ENCODE results near the gene PRKCA. TPM values are rescaled to one million over a fixed set of nuclear protein-coding genes. Genes with fewer than 3 reads are reported as not detected.

PRKCA gene
- total and polyA plus RNA-seq, 2 experiments from 2014 or later, result 6.4 to 35.4 TPM

DNA sequence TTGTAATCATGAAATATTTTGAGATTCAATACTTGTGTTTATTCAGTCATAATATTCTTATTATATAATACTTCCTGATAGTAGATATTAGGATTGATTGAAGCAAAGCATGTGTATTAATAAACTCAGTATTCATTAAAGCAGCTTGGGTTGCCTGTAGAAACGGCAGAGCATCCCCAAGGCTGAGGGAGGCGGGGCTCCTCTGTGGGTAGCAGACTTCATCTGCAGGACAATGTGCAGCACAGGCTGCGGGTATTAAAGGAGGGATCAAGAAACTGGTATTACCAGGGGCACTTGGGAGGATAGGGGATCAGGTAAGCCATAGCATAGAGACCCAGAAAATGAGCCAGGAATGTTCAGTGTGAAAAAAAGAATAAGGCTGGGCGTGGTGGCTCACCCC is 213.6 kb downstream of the PRKCA start:
- H3K9me2 ChIP-seq (ENCODE audit: insufficient read depth), result no peaks in the 10 kb centered on the region
- Mint-ChIP-seq H3K9me3 (no peaks in the 10 kb centered on the region), H3K27me3 (ENCODE audit: insufficient read depth, low read depth, poor library complexity) (no peaks in the 10 kb centered on the region), H3K36me3 (ENCODE audit: low read depth) (no peaks in the 10 kb centered on the region), H3K4me3 (no peak overlapping the region), H3K4me1 (peaks cover 17% of the 10 kb centered on the region), H3K27ac (no peak overlapping the region)
- H3K36me3 ChIP-seq (ENCODE audit: insufficient read depth), result no peaks in the 10 kb centered on the region
- ATAC-seq (peak; percentile 81), DNase-seq (ENCODE audit: low spot score) (no peak)
- no peak overlapping the region for H3K4me2 ChIP-seq
- no peaks in the 10 kb centered on the region for H3K27me3 ChIP-seq (ENCODE audit: insufficient read depth)
- no peaks in the 10 kb centered on the region for H3K4me1 ChIP-seq (ENCODE audit: insufficient read depth)
- H2AFZ ChIP-seq, result no peak overlapping the region
- H3F3A ChIP-seq (replicated peaks; ENCODE audit: low read depth), result no peaks in the 10 kb centered on the region
- H3K79me2 ChIP-seq (replicated peaks; ENCODE audit: insufficient read depth), result no peaks in the 10 kb centered on the region
- no peak overlapping the region for H3K27ac ChIP-seq (ENCODE audit: low read depth)
- H4K20me1 ChIP-seq (replicated peaks; ENCODE audit: insufficient read depth), result no peaks in the 10 kb centered on the region
- TF ChIP-seq NANOG (IDR thresholded peaks at IDR 0.05; ENCODE audit: borderline replicate concordance) (no peak), EZH2 (IDR thresholded peaks at IDR 0.05; ENCODE audit: low read depth, unreplicated experiment) (no peak), JUNB (IDR thresholded peaks at IDR 0.05; ENCODE audit: unreplicated experiment) (no peak), CREB1 (CRISPR knock-in tag; IDR thresholded peaks at IDR 0.05; ENCODE audit: low read depth) (no peak), ZNF331 (CRISPR knock-in tag; IDR thresholded peaks at IDR 0.05; ENCODE audit: low read depth) (no peak), EZH2phosphoT487 (IDR thresholded peaks at IDR 0.05; ENCODE audit: unreplicated experiment) (no peak), POLR2AphosphoS5 (IDR thresholded peaks at IDR 0.05; ENCODE audit: low read depth) (no peak), STAT1 (IDR thresholded peaks at IDR 0.05; ENCODE audit: unreplicated experiment) (no peak)
- TF ChIP-seq, protein P1, sequence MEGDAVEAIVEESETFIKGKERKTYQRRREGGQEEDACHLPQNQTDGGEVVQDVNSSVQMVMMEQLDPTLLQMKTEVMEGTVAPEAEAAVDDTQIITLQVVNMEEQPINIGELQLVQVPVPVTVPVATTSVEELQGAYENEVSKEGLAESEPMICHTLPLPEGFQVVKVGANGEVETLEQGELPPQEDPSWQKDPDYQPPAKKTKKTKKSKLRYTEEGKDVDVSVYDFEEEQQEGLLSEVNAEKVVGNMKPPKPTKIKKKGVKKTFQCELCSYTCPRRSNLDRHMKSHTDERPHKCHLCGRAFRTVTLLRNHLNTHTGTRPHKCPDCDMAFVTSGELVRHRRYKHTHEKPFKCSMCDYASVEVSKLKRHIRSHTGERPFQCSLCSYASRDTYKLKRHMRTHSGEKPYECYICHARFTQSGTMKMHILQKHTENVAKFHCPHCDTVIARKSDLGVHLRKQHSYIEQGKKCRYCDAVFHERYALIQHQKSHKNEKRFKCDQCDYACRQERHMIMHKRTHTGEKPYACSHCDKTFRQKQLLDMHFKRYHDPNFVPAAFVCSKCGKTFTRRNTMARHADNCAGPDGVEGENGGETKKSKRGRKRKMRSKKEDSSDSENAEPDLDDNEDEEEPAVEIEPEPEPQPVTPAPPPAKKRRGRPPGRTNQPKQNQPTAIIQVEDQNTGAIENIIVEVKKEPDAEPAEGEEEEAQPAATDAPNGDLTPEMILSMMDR (conservative IDR thresholded peaks at IDR 0.05; ENCODE audit: low read depth in 2 of 2), result no peak
- TF ChIP-seq, protein P2, sequence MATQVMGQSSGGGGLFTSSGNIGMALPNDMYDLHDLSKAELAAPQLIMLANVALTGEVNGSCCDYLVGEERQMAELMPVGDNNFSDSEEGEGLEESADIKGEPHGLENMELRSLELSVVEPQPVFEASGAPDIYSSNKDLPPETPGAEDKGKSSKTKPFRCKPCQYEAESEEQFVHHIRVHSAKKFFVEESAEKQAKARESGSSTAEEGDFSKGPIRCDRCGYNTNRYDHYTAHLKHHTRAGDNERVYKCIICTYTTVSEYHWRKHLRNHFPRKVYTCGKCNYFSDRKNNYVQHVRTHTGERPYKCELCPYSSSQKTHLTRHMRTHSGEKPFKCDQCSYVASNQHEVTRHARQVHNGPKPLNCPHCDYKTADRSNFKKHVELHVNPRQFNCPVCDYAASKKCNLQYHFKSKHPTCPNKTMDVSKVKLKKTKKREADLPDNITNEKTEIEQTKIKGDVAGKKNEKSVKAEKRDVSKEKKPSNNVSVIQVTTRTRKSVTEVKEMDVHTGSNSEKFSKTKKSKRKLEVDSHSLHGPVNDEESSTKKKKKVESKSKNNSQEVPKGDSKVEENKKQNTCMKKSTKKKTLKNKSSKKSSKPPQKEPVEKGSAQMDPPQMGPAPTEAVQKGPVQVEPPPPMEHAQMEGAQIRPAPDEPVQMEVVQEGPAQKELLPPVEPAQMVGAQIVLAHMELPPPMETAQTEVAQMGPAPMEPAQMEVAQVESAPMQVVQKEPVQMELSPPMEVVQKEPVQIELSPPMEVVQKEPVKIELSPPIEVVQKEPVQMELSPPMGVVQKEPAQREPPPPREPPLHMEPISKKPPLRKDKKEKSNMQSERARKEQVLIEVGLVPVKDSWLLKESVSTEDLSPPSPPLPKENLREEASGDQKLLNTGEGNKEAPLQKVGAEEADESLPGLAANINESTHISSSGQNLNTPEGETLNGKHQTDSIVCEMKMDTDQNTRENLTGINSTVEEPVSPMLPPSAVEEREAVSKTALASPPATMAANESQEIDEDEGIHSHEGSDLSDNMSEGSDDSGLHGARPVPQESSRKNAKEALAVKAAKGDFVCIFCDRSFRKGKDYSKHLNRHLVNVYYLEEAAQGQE (IDR thresholded peaks at IDR 0.05; ENCODE audit: unreplicated experiment), result no peak
- TF ChIP-seq, protein P3, sequence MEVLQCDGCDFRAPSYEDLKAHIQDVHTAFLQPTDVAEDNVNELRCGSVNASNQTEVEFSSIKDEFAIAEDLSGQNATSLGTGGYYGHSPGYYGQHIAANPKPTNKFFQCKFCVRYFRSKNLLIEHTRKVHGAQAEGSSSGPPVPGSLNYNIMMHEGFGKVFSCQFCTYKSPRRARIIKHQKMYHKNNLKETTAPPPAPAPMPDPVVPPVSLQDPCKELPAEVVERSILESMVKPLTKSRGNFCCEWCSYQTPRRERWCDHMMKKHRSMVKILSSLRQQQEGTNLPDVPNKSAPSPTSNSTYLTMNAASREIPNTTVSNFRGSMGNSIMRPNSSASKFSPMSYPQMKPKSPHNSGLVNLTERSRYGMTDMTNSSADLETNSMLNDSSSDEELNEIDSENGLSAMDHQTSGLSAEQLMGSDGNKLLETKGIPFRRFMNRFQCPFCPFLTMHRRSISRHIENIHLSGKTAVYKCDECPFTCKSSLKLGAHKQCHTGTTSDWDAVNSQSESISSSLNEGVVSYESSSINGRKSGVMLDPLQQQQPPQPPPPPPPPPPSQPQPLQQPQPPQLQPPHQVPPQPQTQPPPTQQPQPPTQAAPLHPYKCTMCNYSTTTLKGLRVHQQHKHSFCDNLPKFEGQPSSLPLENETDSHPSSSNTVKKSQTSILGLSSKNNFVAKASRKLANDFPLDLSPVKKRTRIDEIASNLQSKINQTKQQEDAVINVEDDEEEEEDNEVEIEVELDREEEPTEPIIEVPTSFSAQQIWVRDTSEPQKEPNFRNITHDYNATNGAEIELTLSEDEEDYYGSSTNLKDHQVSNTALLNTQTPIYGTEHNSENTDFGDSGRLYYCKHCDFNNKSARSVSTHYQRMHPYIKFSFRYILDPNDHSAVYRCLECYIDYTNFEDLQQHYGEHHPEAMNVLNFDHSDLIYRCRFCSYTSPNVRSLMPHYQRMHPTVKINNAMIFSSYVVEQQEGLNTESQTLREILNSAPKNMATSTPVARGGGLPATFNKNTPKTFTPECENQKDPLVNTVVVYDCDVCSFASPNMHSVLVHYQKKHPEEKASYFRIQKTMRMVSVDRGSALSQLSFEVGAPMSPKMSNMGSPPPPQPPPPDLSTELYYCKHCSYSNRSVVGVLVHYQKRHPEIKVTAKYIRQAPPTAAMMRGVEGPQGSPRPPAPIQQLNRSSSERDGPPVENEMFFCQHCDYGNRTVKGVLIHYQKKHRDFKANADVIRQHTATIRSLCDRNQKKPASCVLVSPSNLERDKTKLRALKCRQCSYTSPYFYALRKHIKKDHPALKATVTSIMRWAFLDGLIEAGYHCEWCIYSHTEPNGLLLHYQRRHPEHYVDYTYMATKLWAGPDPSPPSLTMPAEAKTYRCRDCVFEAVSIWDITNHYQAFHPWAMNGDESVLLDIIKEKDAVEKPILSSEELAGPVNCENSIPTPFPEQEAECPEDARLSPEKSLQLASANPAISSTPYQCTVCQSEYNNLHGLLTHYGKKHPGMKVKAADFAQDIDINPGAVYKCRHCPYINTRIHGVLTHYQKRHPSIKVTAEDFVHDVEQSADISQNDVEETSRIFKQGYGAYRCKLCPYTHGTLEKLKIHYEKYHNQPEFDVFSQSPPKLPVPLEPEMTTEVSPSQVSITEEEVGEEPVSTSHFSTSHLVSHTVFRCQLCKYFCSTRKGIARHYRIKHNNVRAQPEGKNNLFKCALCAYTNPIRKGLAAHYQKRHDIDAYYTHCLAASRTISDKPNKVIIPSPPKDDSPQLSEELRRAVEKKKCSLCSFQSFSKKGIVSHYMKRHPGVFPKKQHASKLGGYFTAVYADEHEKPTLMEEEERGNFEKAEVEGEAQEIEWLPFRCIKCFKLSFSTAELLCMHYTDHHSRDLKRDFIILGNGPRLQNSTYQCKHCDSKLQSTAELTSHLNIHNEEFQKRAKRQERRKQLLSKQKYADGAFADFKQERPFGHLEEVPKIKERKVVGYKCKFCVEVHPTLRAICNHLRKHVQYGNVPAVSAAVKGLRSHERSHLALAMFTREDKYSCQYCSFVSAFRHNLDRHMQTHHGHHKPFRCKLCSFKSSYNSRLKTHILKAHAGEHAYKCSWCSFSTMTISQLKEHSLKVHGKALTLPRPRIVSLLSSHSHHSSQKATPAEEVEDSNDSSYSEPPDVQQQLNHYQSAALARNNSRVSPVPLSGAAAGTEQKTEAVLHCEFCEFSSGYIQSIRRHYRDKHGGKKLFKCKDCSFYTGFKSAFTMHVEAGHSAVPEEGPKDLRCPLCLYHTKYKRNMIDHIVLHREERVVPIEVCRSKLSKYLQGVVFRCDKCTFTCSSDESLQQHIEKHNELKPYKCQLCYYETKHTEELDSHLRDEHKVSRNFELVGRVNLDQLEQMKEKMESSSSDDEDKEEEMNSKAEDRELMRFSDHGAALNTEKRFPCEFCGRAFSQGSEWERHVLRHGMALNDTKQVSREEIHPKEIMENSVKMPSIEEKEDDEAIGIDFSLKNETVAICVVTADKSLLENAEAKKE (CRISPR knock-in tag; IDR thresholded peaks at IDR 0.05), result no peak
- TF ChIP-seq, protein P4, sequence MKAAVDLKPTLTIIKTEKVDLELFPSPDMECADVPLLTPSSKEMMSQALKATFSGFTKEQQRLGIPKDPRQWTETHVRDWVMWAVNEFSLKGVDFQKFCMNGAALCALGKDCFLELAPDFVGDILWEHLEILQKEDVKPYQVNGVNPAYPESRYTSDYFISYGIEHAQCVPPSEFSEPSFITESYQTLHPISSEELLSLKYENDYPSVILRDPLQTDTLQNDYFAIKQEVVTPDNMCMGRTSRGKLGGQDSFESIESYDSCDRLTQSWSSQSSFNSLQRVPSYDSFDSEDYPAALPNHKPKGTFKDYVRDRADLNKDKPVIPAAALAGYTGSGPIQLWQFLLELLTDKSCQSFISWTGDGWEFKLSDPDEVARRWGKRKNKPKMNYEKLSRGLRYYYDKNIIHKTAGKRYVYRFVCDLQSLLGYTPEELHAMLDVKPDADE (IDR thresholded peaks at IDR 0.05), result no peak
- no peak overlapping the region for H3K4me3 ChIP-seq
